B cell (primary cell): Measurements from ENCODE around the gene KRTAP5-7. TPM values are rescaled to one million over a fixed set of nuclear protein-coding genes. Genes with fewer than 3 reads are reported as not detected.

Source experiments
- ATAC-seq: fragments of 200-7000 bp; cut with Tn5 transposase; one replicate; pipeline ENCODE4 v1.10.0; 2021; ENCODE audit warnings: low read depth, mild to moderate bottlenecking, moderate number of reproducible peaks, moderate library complexity
- CTCF ChIA-PET: fragments of 350-600 bp; sonication (Branson Sonifier 250); formaldehyde crosslinking; loops from one replicate; lab custom pipeline; 2021; ENCODE audit warnings: antibody characterized with exemption, inconsistent platforms; lab: Charles Lee
- POLR2A ChIA-PET: fragments of 350-600 bp; sonication (Branson Sonifier 250); formaldehyde crosslinking; loops from one replicate; lab custom pipeline; 2021; ENCODE audit warnings: antibody characterized with exemption; lab: Charles Lee
- DNase-seq: peaks from one replicate; pipeline ENCODE4 v3.0.0; 2013
- H2AFZ ChIP-seq: 2 replicates; pipeline ENCODE4 v1.6.1; 2012; ENCODE audit warnings: mild to moderate bottlenecking, low read depth, low read length; ENCODE audit not compliant: insufficient read depth, poor library complexity, severe bottlenecking
- H3K27ac ChIP-seq, 2 donors: 1 replicate in 1 of 2; 2 replicates in 1 of 2; pipeline ENCODE4 v1.5.1; 2012 to 2013; ENCODE audit warnings: low read length in 2 of 2, mild to moderate bottlenecking in 2 of 2, moderate library complexity in 1 of 2
- H3K27me3 ChIP-seq, 4 experiments: fragments of 200-600 bp in 1 of 4; sonication (generic) in 1 of 4; replicated peaks in 1 of 4; 1 replicate in 2 of 4; 2 replicates in 2 of 4; pipeline versions ENCODE4 v1.6.1 to v1.7.0; 2013 to 2016; ENCODE audit warnings: low read length in 3 of 4, mild to moderate bottlenecking in 2 of 4, mixed read lengths in 1 of 4, moderate library complexity in 1 of 4; ENCODE audit not compliant: insufficient read depth in 4 of 4, control insufficient read depth in 3 of 4; ENCODE audit errors: control extremely low read depth in 1 of 4
- H3K36me3 ChIP-seq, 2 experiments: replicated peaks in 1 of 2; 1 replicate in 1 of 2; 2 replicates in 1 of 2; pipeline versions ENCODE4 v1.6.1 to v1.7.1; 2013; ENCODE audit warnings: low read length in 1 of 2; ENCODE audit not compliant: insufficient read depth in 2 of 2, control insufficient read depth in 1 of 2; ENCODE audit errors: control extremely low read depth in 1 of 2, extremely low read depth in 1 of 2
- H3K4me1 ChIP-seq, 2 donors: fragments of 200-600 bp in 1 of 2; sonication (generic) in 1 of 2; 1 replicate in 1 of 2; 2 replicates in 1 of 2; pipeline versions ENCODE4 v1.5.1 to v1.6.1; 2013 to 2017; ENCODE audit warnings: low read length in 2 of 2; ENCODE audit not compliant: control insufficient read depth in 2 of 2, insufficient read depth in 2 of 2
- H3K4me2 ChIP-seq: replicated peaks from 2 replicates; pipeline ENCODE3; 2012; ENCODE audit warnings: mild to moderate bottlenecking, low read depth, low read length; ENCODE audit not compliant: poor library complexity, severe bottlenecking
- H3K4me3 ChIP-seq, 5 experiments: fragments of 200-600 bp in 1 of 5; sonication (generic) in 1 of 5; 1 replicate in 3 of 5; 2 replicates in 2 of 5; pipeline versions ENCODE4 v1.5.1 to v1.7.0; 2011 to 2016; ENCODE audit warnings: low read length in 4 of 5, mild to moderate bottlenecking in 4 of 5, low read depth in 2 of 5, control low read depth in 1 of 5, moderate library complexity in 1 of 5; ENCODE audit not compliant: insufficient read depth in 1 of 5; ENCODE audit errors: control extremely low read depth in 1 of 5, extremely low read depth in 1 of 5
- H3K79me2 ChIP-seq: fragments of 200-600 bp; sonication (generic); one replicate; pipeline ENCODE4 v1.6.0; 2016; ENCODE audit warnings: low read length; ENCODE audit not compliant: control insufficient read depth, insufficient read depth
- H3K9ac ChIP-seq: fragments of 200-600 bp; sonication (generic); 2 replicates; pipeline ENCODE4 v1.6.1; 2017; ENCODE audit warnings: mild to moderate bottlenecking, low read length, moderate library complexity
- H3K9me3 ChIP-seq, 3 donors: one replicate each; pipeline versions ENCODE4 v1.6.1 to v1.7.1; 2013; ENCODE audit warnings: low read length in 2 of 3; ENCODE audit not compliant: control insufficient read depth in 2 of 3, insufficient read depth in 1 of 3; ENCODE audit errors: control extremely low read depth in 1 of 3
- H4K20me1 ChIP-seq: 2 replicates; pipeline ENCODE4 v1.6.0; 2012; ENCODE audit warnings: mild to moderate bottlenecking, low read length; ENCODE audit not compliant: insufficient read depth, control insufficient read depth, poor library complexity, severe bottlenecking
- H3K27ac Mint-ChIP-seq: one replicate; pipeline ENCODE4 v1.8.0; 2021; ENCODE audit warnings: mixed read lengths
- H3K27me3 Mint-ChIP-seq: one replicate; pipeline ENCODE4 v1.8.0; 2021; ENCODE audit warnings: mixed read lengths
- H3K4me1 Mint-ChIP-seq: one replicate; pipeline ENCODE4 v1.8.0; 2021; ENCODE audit warnings: mixed read lengths
- H3K4me3 Mint-ChIP-seq: one replicate; pipeline ENCODE4 v1.8.0; 2021; ENCODE audit warnings: mixed read lengths
- H3K9me3 Mint-ChIP-seq: one replicate; pipeline ENCODE4 v1.8.0; 2022; ENCODE audit warnings: mixed read lengths; ENCODE audit not compliant: insufficient read depth
- EZH2 ChIP-seq: IDR thresholded peaks from 2 replicates; pipeline ENCODE4 v1.6.1; 2012; ENCODE audit warnings: borderline replicate concordance, low read depth, mild to moderate bottlenecking, moderate library complexity, low read length; ENCODE audit not compliant: insufficient read depth, poor library complexity, severe bottlenecking
- WGBS: methylation state at CpG from one replicate; pipeline ENCODE4 v1.1.5; 2013; ENCODE audit warnings: missing lambda C conversion rate; ENCODE audit not compliant: insufficient coverage; 5-methylcytosine and 5-hydroxymethylcytosine counted together
- intact Hi-C: fragments of 100-400 bp; cut with micrococcal nuclease; formaldehyde crosslinking; loops from one replicate; pipeline ENCODE4 v1.10.0; 2022
- polyA plus RNA-seq: library from polyadenylated mRNA; depleted of rRNA; stranded (reverse); fragments of >200 nt; gene quantifications from 2 replicates; pipeline ENCODE4 v1.2.3, GENCODE V29; 2012
- total RNA-seq, 2 donors: library from RNA; stranded (reverse); fragments of 120-200 nt in 1 of 2; gene quantifications; 1 replicate in 1 of 2; 2 replicates in 1 of 2; pipeline versions ENCODE4 v1.2.3 to v1.2.4, GENCODE V29; 2013 to 2022
- TF ChIP-seq, protein P1 (sequence below): fragments of 200-600 bp; IDR thresholded peaks from one replicate; pipeline ENCODE4 v1.8.0; 2022; ENCODE audit warnings: antibody characterized with exemption, mild to moderate bottlenecking

KRTAP5-7 gene
- total and polyA plus RNA-seq, 2 donors (not counting 1 experiment from before 2014, with no cell fraction given) = 0.10 to 0.59 TPM

DNA sequence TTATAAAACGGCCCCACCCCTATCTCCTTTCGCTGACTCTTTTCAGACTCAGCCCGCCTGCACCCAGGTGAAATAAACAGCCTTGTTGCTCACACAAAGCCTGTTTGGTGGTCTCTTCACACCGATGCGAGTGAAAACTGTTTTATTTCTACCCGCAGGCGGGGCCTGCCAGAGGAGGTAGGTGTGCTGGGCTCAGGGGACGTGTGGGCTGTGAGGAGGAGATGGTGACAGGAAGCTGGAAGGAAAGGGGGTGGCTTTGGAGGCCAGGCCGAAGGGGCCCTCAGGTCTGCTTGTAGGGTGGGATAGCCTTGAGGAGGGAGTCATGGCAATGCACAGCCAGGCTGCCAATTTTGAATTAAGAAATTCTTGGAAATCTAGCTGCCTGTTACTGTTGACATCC is 21.3 kb upstream of the KRTAP5-7 start:
- TF ChIP-seq, protein P1, sequence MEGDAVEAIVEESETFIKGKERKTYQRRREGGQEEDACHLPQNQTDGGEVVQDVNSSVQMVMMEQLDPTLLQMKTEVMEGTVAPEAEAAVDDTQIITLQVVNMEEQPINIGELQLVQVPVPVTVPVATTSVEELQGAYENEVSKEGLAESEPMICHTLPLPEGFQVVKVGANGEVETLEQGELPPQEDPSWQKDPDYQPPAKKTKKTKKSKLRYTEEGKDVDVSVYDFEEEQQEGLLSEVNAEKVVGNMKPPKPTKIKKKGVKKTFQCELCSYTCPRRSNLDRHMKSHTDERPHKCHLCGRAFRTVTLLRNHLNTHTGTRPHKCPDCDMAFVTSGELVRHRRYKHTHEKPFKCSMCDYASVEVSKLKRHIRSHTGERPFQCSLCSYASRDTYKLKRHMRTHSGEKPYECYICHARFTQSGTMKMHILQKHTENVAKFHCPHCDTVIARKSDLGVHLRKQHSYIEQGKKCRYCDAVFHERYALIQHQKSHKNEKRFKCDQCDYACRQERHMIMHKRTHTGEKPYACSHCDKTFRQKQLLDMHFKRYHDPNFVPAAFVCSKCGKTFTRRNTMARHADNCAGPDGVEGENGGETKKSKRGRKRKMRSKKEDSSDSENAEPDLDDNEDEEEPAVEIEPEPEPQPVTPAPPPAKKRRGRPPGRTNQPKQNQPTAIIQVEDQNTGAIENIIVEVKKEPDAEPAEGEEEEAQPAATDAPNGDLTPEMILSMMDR = no peak
- no peak for TF ChIP-seq EZH2

DNA sequence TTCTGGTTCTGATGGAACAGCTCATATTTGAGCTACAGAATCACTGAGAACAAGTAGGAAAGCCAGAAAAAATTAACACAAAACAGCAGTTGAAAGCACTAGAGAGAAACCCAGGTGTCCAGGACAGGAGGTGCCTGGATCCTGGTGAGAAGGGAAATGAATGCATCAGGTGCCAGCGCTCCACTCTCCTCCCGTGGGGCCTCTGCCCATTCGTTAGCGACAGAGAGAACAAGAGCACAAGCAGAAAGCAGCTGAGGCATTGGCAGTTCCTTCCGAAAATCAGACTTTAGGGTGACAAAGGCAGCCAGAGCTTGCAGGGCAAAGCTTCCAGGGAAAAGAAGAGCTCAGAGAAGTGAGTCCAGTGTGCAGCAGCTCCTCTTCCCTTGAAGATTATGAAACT is 20.0 kb upstream of the KRTAP5-7 start:
- TF ChIP-seq EZH2 = no peak
- Histone ChIP-seq H3K4me3 (no peak overlapping the region), H3K79me2 (no peaks in the 10 kb centered on the region), H2AFZ (no peak overlapping the region), H3K9me3 (peaks cover 3 to 27% (median 25%) of the 10 kb centered on the region in 3 donors), H3K4me1 (no peaks in the 10 kb centered on the region), H3K27me3 (no peaks in the 10 kb centered on the region), H3K27ac (no peak overlapping the region), H3K9ac (no peak overlapping the region), H4K20me1 (no peaks in the 10 kb centered on the region), H3K4me2 (no peak overlapping the region), H3K36me3 (peaks cover 0 to 13% of the 10 kb centered on the region in 2 experiments)
- Mint-ChIP-seq H3K27me3 (no peaks in the 10 kb centered on the region), H3K4me3 (no peak overlapping the region), H3K27ac (no peak overlapping the region), H3K4me1 (peaks cover 2% of the 10 kb centered on the region), H3K9me3 (peaks cover 15% of the 10 kb centered on the region)
- no peak for ATAC-seq
- no peak for DNase-seq
- 48% methylated on average over 5 of the region's 5 CpGs for WGBS
- ChIA-PET CTCF (interaction anchor here (0.9 kb wide), 1 partner anchor 19 kb away, joined by 3 read pairs; no protein-coding TSS in a partner anchor), POLR2A (no interaction called here)
- intact Hi-C loops = no loop called here

More for the DNA sequence above, 21.3 kb upstream of the KRTAP5-7 start:
- no peak for DNase-seq
- H3K79me2 ChIP-seq = no peaks in the 10 kb centered on the region
- H3K27me3 ChIP-seq = no peaks in the 10 kb centered on the region
- no peak overlapping the region for H3K9ac ChIP-seq
- Mint-ChIP-seq H3K4me1 (peaks cover 2% of the 10 kb centered on the region), H3K27ac (no peak overlapping the region), H3K27me3 (no peaks in the 10 kb centered on the region), H3K9me3 (peaks cover 15% of the 10 kb centered on the region), H3K4me3 (no peak overlapping the region)
- H3K4me1 ChIP-seq = no peaks in the 10 kb centered on the region
- no peak overlapping the region for H3K27ac ChIP-seq
- no peak overlapping the region for H3K4me2 ChIP-seq
- CTCF ChIA-PET = no interaction called here
- H3K36me3 ChIP-seq = peaks cover 0 to 26% of the 10 kb centered on the region in 2 experiments
- H3K4me3 ChIP-seq = no peak overlapping the region
- H3K9me3 ChIP-seq = peaks cover 3 to 24% (median 21%) of the 10 kb centered on the region in 3 donors
- H2AFZ ChIP-seq = no peak overlapping the region
- no peaks in the 10 kb centered on the region for H4K20me1 ChIP-seq
- no peak for ATAC-seq
- 63% methylated on average over 8 of the region's 9 CpGs for WGBS
- POLR2A ChIA-PET = no interaction called here
- intact Hi-C loops = no loop called here
